HepG2 (cell line): ENCODE measurements around the gene TPTE2. TPM values are rescaled to one million over a fixed set of nuclear protein-coding genes. Genes with fewer than 3 reads are reported as not detected.
A peak's percentile ranks its signal among the peaks of the same experiment; 100 is the strongest.

Source experiments
- ATF7 ChIP-seq, 2 experiments: fragments of 450-650 bp in 1 of 2; sonication (generic) in 1 of 2; formaldehyde crosslinking in 1 of 2; IDR thresholded peaks; 2 replicates each; pipeline versions ENCODE4 v1.4.0 to v1.6.1; 2016 to 2020; ENCODE audit warnings: antibody characterized with exemption in 1 of 2, mild to moderate bottlenecking in 1 of 2, missing genetic modification reagents in 1 of 2
- CEBPG ChIP-seq: IDR thresholded peaks from 2 replicates; pipeline ENCODE4 v1.6.1; 2016
- DPF2 ChIP-seq: sonication (generic); formaldehyde crosslinking; IDR thresholded peaks from 2 replicates; pipeline ENCODE4 v1.4.0; 2020; ENCODE audit warnings: mild to moderate bottlenecking, low read depth, missing genetic modification reagents, borderline replicate concordance
- ETV6 ChIP-seq: sonication (generic); formaldehyde crosslinking; conservative IDR thresholded peaks from 2 replicates; pipeline ENCODE4 v1.4.0; 2020; ENCODE audit warnings: missing genetic modification reagents
- HNF4G ChIP-seq, 2 experiments: sonication (generic) in 1 of 2; formaldehyde crosslinking in 1 of 2; IDR thresholded peaks; 2 replicates each; pipeline versions ENCODE4 v1.4.0 to v1.6.1; 2011 to 2020; ENCODE audit warnings: borderline replicate concordance in 2 of 2, low read depth in 2 of 2, mild to moderate bottlenecking in 2 of 2, low read length in 1 of 2, missing genetic modification reagents in 1 of 2, moderate library complexity in 1 of 2
- NFRKB ChIP-seq: fragments of 450-650 bp; IDR thresholded peaks from 2 replicates; pipeline ENCODE4 v1.6.1; 2017
- POLR2AphosphoS5 ChIP-seq: IDR thresholded peaks from 2 replicates; pipeline ENCODE4 v1.6.1; 2012; ENCODE audit warnings: low read depth, low read length
- SATB2 ChIP-seq: sonication (generic); formaldehyde crosslinking; IDR thresholded peaks from 2 replicates; pipeline ENCODE4 v1.5.0; 2020; ENCODE audit warnings: missing genetic modification reagents
- SOX13 ChIP-seq, 3 experiments: fragments of 450-650 bp in 1 of 3; sonication (generic) in 1 of 3; formaldehyde crosslinking in 1 of 3; IDR thresholded peaks in 2 of 3; conservative IDR thresholded peaks in 1 of 3; 2 replicates each; pipeline versions ENCODE4 v1.5.0 to v1.6.1; 2016 to 2020; ENCODE audit warnings: antibody characterized with exemption in 1 of 3, mild to moderate bottlenecking in 1 of 3, missing compliant biosample characterization in 1 of 3, missing genetic modification reagents in 1 of 3, moderate library complexity in 1 of 3
- ZNF382 ChIP-seq: sonication (generic); formaldehyde crosslinking; IDR thresholded peaks from 2 replicates; pipeline ENCODE4 v1.5.0; 2020; ENCODE audit warnings: missing genetic modification reagents, mild to moderate bottlenecking, borderline replicate concordance
- ZNF776 ChIP-seq: sonication (generic); formaldehyde crosslinking; IDR thresholded peaks from 2 replicates; pipeline ENCODE4 v1.4.0; 2020; ENCODE audit warnings: mild to moderate bottlenecking, missing genetic modification reagents
- polyA plus RNA-seq, 8 experiments: library from polyadenylated mRNA; depleted of rRNA in 3 of 8; stranded (reverse) in 7 of 8; unstranded in 1 of 8; fragments of >200 nt; fragmentation: Illumina TruSeq in 4 of 8; extraction: Trizol in 4 of 8; gene quantifications; 2 replicates each; pipeline versions ENCODE4 v1.2.1 to v1.2.3, GENCODE V29; 2011 to 2016; ENCODE audit warnings: low read depth in 4 of 8, missing spikeins in 1 of 8, mixed read lengths in 1 of 8; ENCODE audit not compliant: insufficient read depth in 1 of 8
- total RNA-seq, 5 experiments: library from RNA; depleted of rRNA; stranded (reverse); fragments of >200 nt; fragmentation: Illumina TruSeq; extraction: Trizol; gene quantifications; 2 replicates each; pipeline ENCODE4 v1.2.3, GENCODE V29; 2016; ENCODE audit warnings: low read depth in 1 of 5
- TF ChIP-seq, protein P1 (sequence below): sonication (generic); formaldehyde crosslinking; conservative IDR thresholded peaks from 2 replicates; pipeline ENCODE4 v1.8.0; 2022; ENCODE audit warnings: missing genetic modification reagents
- TF ChIP-seq, protein P2 (sequence below): sonication (generic); formaldehyde crosslinking; IDR thresholded peaks from 2 replicates; pipeline ENCODE4 v1.4.0; 2020; ENCODE audit warnings: missing genetic modification reagents
- TF ChIP-seq, protein P3 (sequence below): sonication (generic); formaldehyde crosslinking; IDR thresholded peaks from 2 replicates; pipeline ENCODE4 v1.9.0; 2022; ENCODE audit warnings: low read depth, missing genetic modification reagents
- TF ChIP-seq, protein P4 (sequence below): sonication (generic); formaldehyde crosslinking; IDR thresholded peaks from 2 replicates; pipeline ENCODE4 v1.9.0; 2021; ENCODE audit warnings: mild to moderate bottlenecking, missing genetic modification reagents

The TPTE2 gene
- total and polyA plus RNA-seq, 2 of the 13 experiments (the other 11 are each of a cell fraction or from before 2014, with no cell fraction given), result 0.07 TPM; not detected in 1

DNA sequence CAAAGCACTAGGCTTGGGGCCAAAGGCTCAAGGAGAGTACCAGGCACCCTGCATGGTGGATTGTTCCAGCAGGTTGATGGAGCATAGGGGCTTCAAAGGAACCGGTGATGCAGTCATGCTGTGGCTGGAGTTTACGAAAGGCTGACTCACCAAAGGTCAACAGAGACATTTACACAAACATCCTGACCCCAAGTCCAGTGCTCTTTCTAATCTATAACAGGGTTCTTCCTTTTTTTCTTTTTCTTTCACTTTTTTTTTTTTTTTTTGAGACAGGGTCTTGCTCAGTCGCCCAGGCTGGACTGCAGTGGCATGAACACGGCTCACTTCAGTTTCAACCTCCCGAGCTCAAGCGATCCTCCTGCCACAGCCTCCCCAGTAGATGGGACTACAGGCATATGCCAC, 35.6 kb upstream of the TPTE2 start (continued):
- TF ChIP-seq, protein P1, sequence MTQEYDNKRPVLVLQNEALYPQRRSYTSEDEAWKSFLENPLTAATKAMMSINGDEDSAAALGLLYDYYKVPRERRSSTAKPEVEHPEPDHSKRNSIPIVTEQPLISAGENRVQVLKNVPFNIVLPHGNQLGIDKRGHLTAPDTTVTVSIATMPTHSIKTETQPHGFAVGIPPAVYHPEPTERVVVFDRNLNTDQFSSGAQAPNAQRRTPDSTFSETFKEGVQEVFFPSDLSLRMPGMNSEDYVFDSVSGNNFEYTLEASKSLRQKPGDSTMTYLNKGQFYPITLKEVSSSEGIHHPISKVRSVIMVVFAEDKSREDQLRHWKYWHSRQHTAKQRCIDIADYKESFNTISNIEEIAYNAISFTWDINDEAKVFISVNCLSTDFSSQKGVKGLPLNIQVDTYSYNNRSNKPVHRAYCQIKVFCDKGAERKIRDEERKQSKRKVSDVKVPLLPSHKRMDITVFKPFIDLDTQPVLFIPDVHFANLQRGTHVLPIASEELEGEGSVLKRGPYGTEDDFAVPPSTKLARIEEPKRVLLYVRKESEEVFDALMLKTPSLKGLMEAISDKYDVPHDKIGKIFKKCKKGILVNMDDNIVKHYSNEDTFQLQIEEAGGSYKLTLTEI, result no peak
- no peak for TF ChIP-seq SATB2 (CRISPR knock-in tag)
- peak; percentile 78 for TF ChIP-seq CEBPG
- TF ChIP-seq, protein P2, sequence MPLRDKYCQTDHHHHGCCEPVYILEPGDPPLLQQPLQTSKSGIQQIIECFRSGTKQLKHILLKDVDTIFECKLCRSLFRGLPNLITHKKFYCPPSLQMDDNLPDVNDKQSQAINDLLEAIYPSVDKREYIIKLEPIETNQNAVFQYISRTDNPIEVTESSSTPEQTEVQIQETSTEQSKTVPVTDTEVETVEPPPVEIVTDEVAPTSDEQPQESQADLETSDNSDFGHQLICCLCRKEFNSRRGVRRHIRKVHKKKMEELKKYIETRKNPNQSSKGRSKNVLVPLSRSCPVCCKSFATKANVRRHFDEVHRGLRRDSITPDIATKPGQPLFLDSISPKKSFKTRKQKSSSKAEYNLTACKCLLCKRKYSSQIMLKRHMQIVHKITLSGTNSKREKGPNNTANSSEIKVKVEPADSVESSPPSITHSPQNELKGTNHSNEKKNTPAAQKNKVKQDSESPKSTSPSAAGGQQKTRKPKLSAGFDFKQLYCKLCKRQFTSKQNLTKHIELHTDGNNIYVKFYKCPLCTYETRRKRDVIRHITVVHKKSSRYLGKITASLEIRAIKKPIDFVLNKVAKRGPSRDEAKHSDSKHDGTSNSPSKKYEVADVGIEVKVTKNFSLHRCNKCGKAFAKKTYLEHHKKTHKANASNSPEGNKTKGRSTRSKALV (CRISPR knock-in tag), result no peak
- peak; percentile 71 for TF ChIP-seq HNF4G (IDR thresholded peaks at IDR 0.05; ENCODE audit: borderline replicate concordance, low read depth, low read length)
- TF ChIP-seq HNF4G (CRISPR knock-in tag; IDR thresholded peaks at IDR 0.05; ENCODE audit: borderline replicate concordance, low read depth), result no peak; the same call in 1 of the 2 replicates
- TF ChIP-seq, protein P3, sequence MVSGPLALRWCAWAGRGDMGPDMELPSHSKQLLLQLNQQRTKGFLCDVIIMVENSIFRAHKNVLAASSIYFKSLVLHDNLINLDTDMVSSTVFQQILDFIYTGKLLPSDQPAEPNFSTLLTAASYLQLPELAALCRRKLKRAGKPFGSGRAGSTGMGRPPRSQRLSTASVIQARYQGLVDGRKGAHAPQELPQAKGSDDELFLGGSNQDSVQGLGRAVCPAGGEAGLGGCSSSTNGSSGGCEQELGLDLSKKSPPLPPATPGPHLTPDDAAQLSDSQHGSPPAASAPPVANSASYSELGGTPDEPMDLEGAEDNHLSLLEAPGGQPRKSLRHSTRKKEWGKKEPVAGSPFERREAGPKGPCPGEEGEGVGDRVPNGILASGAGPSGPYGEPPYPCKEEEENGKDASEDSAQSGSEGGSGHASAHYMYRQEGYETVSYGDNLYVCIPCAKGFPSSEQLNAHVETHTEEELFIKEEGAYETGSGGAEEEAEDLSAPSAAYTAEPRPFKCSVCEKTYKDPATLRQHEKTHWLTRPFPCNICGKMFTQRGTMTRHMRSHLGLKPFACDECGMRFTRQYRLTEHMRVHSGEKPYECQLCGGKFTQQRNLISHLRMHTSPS (CRISPR knock-in tag), result no peak
- no peak for TF ChIP-seq POLR2AphosphoS5
- TF ChIP-seq SOX13 (IDR thresholded peaks at IDR 0.05), result peak; percentile 79
- TF ChIP-seq SOX13 (CRISPR knock-in tag; conservative IDR thresholded peaks at IDR 0.05 in 1 of 2, IDR thresholded peaks at IDR 0.05 in 1 of 2), result peak in 1 of 2 experiments; percentile 93; a peak in 2 of 4 replicates
- TF ChIP-seq ZNF776 (CRISPR knock-in tag), result no peak
- peak; percentile 100 for TF ChIP-seq DPF2
- TF ChIP-seq ATF7 (IDR thresholded peaks at IDR 0.05), result peak; percentile 40; the same call in 1 of the 2 replicates
- peak; percentile 89; the same call in 1 of the 2 replicates for TF ChIP-seq ATF7 (CRISPR knock-in tag; IDR thresholded peaks at IDR 0.05)
- TF ChIP-seq, protein P4, sequence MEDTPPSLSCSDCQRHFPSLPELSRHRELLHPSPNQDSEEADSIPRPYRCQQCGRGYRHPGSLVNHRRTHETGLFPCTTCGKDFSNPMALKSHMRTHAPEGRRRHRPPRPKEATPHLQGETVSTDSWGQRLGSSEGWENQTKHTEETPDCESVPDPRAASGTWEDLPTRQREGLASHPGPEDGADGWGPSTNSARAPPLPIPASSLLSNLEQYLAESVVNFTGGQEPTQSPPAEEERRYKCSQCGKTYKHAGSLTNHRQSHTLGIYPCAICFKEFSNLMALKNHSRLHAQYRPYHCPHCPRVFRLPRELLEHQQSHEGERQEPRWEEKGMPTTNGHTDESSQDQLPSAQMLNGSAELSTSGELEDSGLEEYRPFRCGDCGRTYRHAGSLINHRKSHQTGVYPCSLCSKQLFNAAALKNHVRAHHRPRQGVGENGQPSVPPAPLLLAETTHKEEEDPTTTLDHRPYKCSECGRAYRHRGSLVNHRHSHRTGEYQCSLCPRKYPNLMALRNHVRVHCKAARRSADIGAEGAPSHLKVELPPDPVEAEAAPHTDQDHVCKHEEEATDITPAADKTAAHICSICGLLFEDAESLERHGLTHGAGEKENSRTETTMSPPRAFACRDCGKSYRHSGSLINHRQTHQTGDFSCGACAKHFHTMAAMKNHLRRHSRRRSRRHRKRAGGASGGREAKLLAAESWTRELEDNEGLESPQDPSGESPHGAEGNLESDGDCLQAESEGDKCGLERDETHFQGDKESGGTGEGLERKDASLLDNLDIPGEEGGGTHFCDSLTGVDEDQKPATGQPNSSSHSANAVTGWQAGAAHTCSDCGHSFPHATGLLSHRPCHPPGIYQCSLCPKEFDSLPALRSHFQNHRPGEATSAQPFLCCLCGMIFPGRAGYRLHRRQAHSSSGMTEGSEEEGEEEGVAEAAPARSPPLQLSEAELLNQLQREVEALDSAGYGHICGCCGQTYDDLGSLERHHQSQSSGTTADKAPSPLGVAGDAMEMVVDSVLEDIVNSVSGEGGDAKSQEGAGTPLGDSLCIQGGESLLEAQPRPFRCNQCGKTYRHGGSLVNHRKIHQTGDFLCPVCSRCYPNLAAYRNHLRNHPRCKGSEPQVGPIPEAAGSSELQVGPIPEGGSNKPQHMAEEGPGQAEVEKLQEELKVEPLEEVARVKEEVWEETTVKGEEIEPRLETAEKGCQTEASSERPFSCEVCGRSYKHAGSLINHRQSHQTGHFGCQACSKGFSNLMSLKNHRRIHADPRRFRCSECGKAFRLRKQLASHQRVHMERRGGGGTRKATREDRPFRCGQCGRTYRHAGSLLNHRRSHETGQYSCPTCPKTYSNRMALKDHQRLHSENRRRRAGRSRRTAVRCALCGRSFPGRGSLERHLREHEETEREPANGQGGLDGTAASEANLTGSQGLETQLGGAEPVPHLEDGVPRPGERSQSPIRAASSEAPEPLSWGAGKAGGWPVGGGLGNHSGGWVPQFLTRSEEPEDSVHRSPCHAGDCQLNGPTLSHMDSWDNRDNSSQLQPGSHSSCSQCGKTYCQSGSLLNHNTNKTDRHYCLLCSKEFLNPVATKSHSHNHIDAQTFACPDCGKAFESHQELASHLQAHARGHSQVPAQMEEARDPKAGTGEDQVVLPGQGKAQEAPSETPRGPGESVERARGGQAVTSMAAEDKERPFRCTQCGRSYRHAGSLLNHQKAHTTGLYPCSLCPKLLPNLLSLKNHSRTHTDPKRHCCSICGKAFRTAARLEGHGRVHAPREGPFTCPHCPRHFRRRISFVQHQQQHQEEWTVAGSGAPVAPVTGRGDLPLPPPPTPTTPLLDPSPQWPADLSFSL (CRISPR knock-in tag), result no peak
- TF ChIP-seq ETV6, result no peak
- no peak for TF ChIP-seq NFRKB
- no peak for TF ChIP-seq ZNF382
